Kidney (tissue), 14 donors: ENCODE measurements around the gene PRRX1. TPM values are rescaled to one million over a fixed set of nuclear protein-coding genes. Genes with fewer than 3 reads are reported as not detected.

Experiments
- DNase-seq, 5 donors: peaks; one replicate each; pipeline ENCODE4 v3.0.0-alpha.2; 2013 to 2020
- FAIRE-seq: peaks from 2 replicates; lab custom pipeline; 2012; peaks lifted over from hg19 to GRCh38; lab: Jason Lieb, UNC
- H3K27ac ChIP-seq, 2 donors: one replicate each; pipeline ENCODE4 v1.7.0; 2013; ENCODE audit warnings: low read depth in 2 of 2, low read length in 2 of 2, inconsistent platforms in 1 of 2
- H3K27me3 ChIP-seq: one replicate; pipeline ENCODE4 v1.7.1; 2013; ENCODE audit warnings: low read length, inconsistent platforms; ENCODE audit not compliant: control insufficient read depth, insufficient read depth
- H3K36me3 ChIP-seq, 3 donors: one replicate each; pipeline versions ENCODE4 v1.7.0 to v1.7.1; 2013; ENCODE audit warnings: low read length in 3 of 3, control low read depth in 1 of 3, inconsistent platforms in 1 of 3; ENCODE audit not compliant: insufficient read depth in 3 of 3, control insufficient read depth in 2 of 3
- H3K4me1 ChIP-seq, 3 donors: one replicate each; pipeline versions ENCODE4 v1.7.0 to v1.7.1; 2013; ENCODE audit warnings: low read length in 3 of 3, inconsistent platforms in 1 of 3, low read depth in 1 of 3; ENCODE audit not compliant: control insufficient read depth in 2 of 3, insufficient read depth in 2 of 3
- H3K4me3 ChIP-seq, 3 donors: one replicate each; pipeline versions ENCODE4 v1.7.0 to v1.8.1; 2013; ENCODE audit warnings: low read length in 3 of 3, control low read depth in 1 of 3, inconsistent platforms in 1 of 3
- H3K9ac ChIP-seq, 3 donors: one replicate each; pipeline versions ENCODE4 v1.7.0 to v1.7.1; 2013; ENCODE audit warnings: low read length in 3 of 3, control low read depth in 1 of 3, inconsistent platforms in 1 of 3
- H3K9me3 ChIP-seq, 3 donors: one replicate each; pipeline versions ENCODE4 v1.7.0 to v1.7.1; 2013; ENCODE audit warnings: low read length in 3 of 3, control low read depth in 1 of 3, inconsistent platforms in 1 of 3; ENCODE audit not compliant: control insufficient read depth in 2 of 3, insufficient read depth in 1 of 3
- CTCF ChIP-seq: IDR thresholded peaks from 3 replicates; pipeline ENCODE4 v1.5.1; 2012; ENCODE audit warnings: mild to moderate bottlenecking, moderate library complexity, borderline replicate concordance; ENCODE audit not compliant: insufficient read depth; ENCODE audit errors: extremely low read depth
- intact Hi-C: fragments of 100-400 bp; cut with DNase I; formaldehyde crosslinking; loops from one replicate; pipeline ENCODE4 v1.11.1; 2022
- polyA plus RNA-seq: library from polyadenylated mRNA; stranded (reverse); fragments of 350-450 nt; fragmentation: Illumina TruSeq; extraction: RNeasy Lipid Tissue Mini Kit (QIAGEN cat#74804); gene quantifications from one replicate; pipeline ENCODE4 v1.2.3, GENCODE V29; 2014; ENCODE audit warnings: low read depth, low replicate concordance; ENCODE audit not compliant: insufficient read depth
- total RNA-seq: library from RNA; stranded (reverse); fragmentation: NEBNext Ultra II Directional; extraction: Animal tissue kit (Norgen Biotek cat#: 25700); gene quantifications from one replicate; pipeline ENCODE4 v1.2.1, GENCODE V29; 2021
- donor health status: control.
- donor health status: control.
- donor health status: control.
- donor health status: control.
- donor health status: control.
- donor health status: DM: yes; HTN: yes; CAD: no.
- donor health status: Normal renal cell carcinoma (clear cell type).

The PRRX1 gene
- total and polyA plus RNA-seq, 2 donors from 2014 or later: 0.67 to 8.1 TPM

- no peak for TF ChIP-seq CTCF
- intact Hi-C loops: no loop called here
- H3K27ac ChIP-seq: no peak overlapping the region
- peaks cover 63% of the 10 kb centered on the region for H3K27me3 ChIP-seq
- no peak overlapping the region for H3K4me3 ChIP-seq
- no peak overlapping the region for H3K9ac ChIP-seq
- H3K36me3 ChIP-seq: no peaks in the 10 kb centered on the region
- H3K4me1 ChIP-seq: no peaks in the 10 kb centered on the region
- no peak for FAIRE-seq
- DNase-seq: no peak
- no peaks in the 10 kb centered on the region for H3K9me3 ChIP-seq
Measured at GRCh38 chr1:170671629-170671963, 7.7 kb downstream of the PRRX1 start.

- peaks cover 57% of the 10 kb centered on the region for H3K27me3 ChIP-seq
- H3K27ac ChIP-seq: no peak overlapping the region
- H3K4me3 ChIP-seq: no peak overlapping the region
- FAIRE-seq (no peak), DNase-seq (no peak)
- no peaks in the 10 kb centered on the region for H3K36me3 ChIP-seq
- TF ChIP-seq CTCF: no peak
- intact Hi-C loops: no loop called here
- no peak overlapping the region for H3K9ac ChIP-seq
- H3K4me1 ChIP-seq: no peaks in the 10 kb centered on the region
- no peaks in the 10 kb centered on the region for H3K9me3 ChIP-seq
Measured at GRCh38 chr1:170672316-170672715, 8.4 kb downstream of the PRRX1 start.

- TF ChIP-seq CTCF: no peak
- H3K36me3 ChIP-seq: no peaks in the 10 kb centered on the region
- no peaks in the 10 kb centered on the region for H3K4me1 ChIP-seq
- H3K9me3 ChIP-seq: no peaks in the 10 kb centered on the region
- H3K27me3 ChIP-seq: peaks cover 41% of the 10 kb centered on the region
- intact Hi-C loops: no loop called here
- H3K9ac ChIP-seq: no peak overlapping the region
- DNase-seq (no peak), FAIRE-seq (no peak)
- no peak overlapping the region for H3K4me3 ChIP-seq
- H3K27ac ChIP-seq: no peak overlapping the region
Measured at GRCh38 chr1:170674239-170674638, 10.3 kb downstream of the PRRX1 start.

GRCh38 chr1:170674986-170675385 is 11.1 kb downstream of the PRRX1 start:
- DNase-seq (no peak), FAIRE-seq (no peak)
- no peaks in the 10 kb centered on the region for H3K36me3 ChIP-seq
- TF ChIP-seq CTCF: no peak
- no peaks in the 10 kb centered on the region for H3K4me1 ChIP-seq
- H3K27me3 ChIP-seq: peaks cover 34% of the 10 kb centered on the region
- intact Hi-C loops: no loop called here
- no peak overlapping the region for H3K4me3 ChIP-seq
- H3K27ac ChIP-seq: no peak overlapping the region
- H3K9me3 ChIP-seq: no peaks in the 10 kb centered on the region
- no peak overlapping the region for H3K9ac ChIP-seq
